ENCODE data around the gene UBE3D.

UBE3D gene

DNA sequence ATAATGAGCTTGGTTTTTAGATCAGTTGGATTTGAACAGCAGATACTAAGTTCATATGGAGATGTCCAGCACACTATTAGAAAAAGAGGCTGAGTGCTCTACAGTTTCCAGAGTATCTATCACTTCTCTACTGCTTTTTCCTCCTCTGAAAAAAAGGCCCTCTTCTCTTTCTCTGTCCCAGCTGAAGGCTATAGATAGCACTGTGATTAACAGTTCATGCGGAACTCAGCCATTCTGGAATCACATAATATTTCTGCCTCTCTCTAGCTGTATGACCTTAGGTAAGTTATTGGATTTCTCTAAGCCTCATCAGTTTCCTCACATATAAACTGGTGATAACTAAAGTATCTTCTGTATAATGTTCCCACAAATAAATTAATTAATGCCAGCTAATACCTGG is 184.1 kb downstream of the UBE3D start:
- H3K27ac ChIP-seq, result no peak overlapping the region
- TF ChIP-seq, protein P1, sequence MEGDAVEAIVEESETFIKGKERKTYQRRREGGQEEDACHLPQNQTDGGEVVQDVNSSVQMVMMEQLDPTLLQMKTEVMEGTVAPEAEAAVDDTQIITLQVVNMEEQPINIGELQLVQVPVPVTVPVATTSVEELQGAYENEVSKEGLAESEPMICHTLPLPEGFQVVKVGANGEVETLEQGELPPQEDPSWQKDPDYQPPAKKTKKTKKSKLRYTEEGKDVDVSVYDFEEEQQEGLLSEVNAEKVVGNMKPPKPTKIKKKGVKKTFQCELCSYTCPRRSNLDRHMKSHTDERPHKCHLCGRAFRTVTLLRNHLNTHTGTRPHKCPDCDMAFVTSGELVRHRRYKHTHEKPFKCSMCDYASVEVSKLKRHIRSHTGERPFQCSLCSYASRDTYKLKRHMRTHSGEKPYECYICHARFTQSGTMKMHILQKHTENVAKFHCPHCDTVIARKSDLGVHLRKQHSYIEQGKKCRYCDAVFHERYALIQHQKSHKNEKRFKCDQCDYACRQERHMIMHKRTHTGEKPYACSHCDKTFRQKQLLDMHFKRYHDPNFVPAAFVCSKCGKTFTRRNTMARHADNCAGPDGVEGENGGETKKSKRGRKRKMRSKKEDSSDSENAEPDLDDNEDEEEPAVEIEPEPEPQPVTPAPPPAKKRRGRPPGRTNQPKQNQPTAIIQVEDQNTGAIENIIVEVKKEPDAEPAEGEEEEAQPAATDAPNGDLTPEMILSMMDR (conservative IDR thresholded peaks at IDR 0.05), result no peak
- TF ChIP-seq ZFX (IDR thresholded peaks at IDR 0.05), result no peak

DNA sequence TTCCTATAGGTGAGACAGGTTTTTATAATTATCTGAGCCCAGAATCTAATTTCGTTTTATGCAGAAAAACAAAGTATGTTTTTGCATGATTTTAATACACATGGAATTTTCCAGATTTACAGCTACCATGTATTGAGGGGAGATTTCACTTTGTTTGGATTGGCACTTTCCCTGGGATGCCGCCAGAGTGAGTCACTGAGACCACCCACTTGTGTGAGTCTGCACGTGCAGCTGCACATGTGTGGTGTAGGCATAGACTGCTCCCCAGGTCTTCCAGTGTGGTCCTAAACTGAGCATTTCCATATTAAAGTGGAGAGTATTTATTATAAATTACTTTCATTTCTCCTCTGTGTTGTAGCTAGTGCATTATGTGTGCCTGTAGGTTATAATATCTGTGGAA is 186.8 kb downstream of the UBE3D start:
- H3K27ac ChIP-seq, result no peak overlapping the region
- TF ChIP-seq, protein P1 (conservative IDR thresholded peaks at IDR 0.05), result no peak
- no peak for TF ChIP-seq ZFX (IDR thresholded peaks at IDR 0.05)

DNA sequence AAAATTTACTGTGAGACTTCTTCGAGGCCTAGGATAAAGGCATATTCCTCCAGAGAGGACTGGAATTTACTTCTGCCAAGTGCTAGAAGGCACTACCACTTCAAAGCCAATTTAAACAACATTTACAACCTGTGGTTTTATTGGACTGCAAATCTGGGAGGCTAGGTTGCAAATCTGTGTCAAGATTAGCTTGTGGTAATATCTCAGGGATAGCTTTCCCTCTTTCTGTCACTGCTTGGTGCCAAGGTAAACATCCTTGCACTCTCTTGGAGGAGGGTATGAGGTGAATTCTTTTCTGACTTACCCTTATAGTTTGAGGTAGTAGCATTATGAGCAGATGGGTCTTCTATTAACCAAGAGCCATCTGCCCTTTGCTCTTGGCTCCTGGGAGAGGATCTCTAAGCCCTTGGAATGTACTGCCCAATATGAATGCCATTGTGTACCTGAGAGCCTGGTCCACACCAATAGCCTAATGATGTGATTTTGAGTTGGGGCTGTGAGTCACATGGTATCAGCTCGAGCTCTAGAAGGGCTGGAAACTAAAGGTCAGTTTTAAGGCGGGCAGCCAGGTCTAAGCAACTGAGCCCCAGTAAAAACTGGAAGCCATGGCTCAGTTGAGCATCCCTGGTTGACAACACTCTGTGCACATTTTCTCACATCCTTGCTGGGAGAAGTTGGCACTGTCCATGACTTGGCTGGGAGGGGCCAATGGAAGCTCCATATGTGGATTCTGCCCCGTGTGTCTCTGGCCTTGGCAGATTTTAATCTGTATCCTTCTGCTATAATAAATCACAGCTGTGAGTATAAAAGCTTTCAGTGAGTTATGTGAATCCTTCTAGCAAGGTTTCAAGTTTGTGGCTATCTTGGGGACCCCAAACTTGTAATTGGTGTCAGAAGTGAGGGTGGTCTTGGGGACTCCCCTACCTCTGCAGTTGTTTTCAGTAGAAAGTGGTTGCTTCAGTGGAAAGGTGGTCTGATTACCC is 188.1 kb downstream of the UBE3D start:
- H3K27ac ChIP-seq, result peak overlapping the region; percentile 64
- no peak for TF ChIP-seq ZFX (IDR thresholded peaks at IDR 0.05)
- TF ChIP-seq, protein P1 (conservative IDR thresholded peaks at IDR 0.05), result no peak

DNA sequence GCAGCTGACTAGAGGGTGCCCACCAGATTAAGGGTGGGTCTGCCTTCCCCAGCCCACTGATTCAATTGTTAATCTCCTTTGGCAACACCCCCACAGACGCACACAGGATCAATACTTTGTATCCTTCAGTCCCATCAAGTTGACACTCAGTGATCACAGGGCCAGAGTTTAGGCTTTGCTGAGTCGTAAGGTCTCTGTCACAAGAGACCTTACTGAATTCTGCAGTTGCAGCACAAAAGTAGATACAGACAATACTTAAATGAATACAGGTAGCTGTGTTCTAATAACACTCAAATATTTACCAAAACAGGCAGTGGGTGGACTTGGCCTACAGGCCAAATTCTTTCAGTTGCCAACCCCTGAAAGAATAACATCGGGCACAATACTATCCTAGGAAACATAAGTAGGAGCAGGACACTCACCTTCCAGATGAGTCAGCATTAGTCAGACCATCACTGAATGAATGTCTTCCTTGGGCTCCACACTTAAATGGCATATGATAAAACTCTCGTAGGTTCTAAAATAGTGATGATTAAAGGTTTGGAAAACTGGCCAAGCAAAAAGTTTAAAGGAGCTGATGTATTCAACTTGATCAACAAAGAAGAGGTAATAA is 190.0 kb downstream of the UBE3D start:
- TF ChIP-seq ZFX (IDR thresholded peaks at IDR 0.05), result no peak
- TF ChIP-seq, protein P1 (conservative IDR thresholded peaks at IDR 0.05), result no peak
- no peak overlapping the region for H3K27ac ChIP-seq

DNA sequence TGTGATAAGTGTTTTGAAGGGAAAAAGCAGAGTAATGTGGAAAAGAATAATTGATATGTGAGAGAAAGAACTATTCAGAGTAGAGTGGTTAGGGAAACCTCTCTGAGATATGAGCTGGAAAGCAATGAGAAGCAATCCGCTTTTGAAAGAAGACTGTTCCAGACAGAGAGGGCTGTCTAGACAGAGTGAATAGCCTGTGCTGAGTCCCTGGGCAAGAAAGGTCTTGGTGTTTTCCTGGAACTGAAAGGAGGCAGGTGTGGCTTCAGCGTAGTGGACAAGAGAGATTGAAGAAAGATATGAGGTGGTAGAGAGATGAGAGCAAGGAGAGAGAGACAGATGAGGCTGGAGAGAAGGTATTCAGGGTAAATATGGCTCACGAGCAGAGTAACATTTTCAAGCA is 190.8 kb downstream of the UBE3D start:
- H3K27ac ChIP-seq, result no peak overlapping the region
- TF ChIP-seq, protein P1 (conservative IDR thresholded peaks at IDR 0.05), result no peak
- no peak for TF ChIP-seq ZFX (IDR thresholded peaks at IDR 0.05)

DNA sequence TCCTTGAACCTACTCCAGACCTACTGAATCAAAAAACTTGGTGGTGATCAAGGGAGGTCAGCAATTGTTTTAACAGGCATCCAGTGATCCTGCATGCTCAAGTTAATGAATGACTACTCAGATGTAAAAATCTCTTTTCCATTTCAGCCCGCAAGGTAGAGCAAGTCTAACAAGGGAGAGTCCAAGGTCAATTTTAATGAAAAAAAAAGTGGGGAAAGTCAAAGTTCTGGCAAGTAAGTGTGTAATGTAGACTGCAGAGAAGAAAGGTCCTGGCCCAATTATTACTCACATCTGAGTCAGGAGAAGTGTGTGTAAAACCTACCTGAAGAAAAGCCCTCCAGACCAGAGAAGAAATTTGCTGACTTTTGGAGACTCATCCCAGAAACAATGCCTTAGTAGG is 193.5 kb downstream of the UBE3D start:
- TF ChIP-seq, protein P1 (conservative IDR thresholded peaks at IDR 0.05), result no peak
- TF ChIP-seq ZFX (IDR thresholded peaks at IDR 0.05), result no peak
- H3K27ac ChIP-seq, result no peak overlapping the region

DNA sequence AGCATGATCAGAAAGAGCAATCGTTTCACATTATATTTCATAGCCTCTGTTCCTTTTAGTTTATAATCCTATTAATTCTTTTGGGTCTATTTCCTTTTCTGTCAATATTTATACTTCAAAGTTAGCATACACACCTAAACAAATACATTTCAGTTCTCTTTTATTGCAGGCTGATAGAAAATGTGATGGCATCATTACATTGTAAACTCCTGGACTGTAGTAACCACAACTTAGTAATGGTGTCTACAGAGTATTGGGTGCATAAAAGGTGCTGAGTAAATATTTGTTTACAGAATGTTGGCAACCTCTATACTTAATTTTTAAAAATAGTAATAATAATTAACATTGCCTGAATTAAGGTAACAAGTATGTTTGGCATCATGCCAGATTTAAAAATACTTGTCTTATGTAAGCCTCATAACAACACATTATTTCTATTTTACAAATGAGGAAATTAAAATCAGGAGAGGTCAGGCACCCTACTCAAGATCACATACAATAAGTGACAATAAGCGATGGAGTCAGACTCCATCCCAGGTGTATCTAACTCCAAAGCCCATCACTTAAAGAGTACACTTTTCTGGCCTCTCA is 195.0 kb downstream of the UBE3D start:
- H3K27ac ChIP-seq, result no peak overlapping the region
- TF ChIP-seq, protein P1 (conservative IDR thresholded peaks at IDR 0.05), result no peak
- TF ChIP-seq ZFX (IDR thresholded peaks at IDR 0.05), result no peak
